ENCODE data around the gene PPP1R3A.

Gene PPP1R3A

DNA sequence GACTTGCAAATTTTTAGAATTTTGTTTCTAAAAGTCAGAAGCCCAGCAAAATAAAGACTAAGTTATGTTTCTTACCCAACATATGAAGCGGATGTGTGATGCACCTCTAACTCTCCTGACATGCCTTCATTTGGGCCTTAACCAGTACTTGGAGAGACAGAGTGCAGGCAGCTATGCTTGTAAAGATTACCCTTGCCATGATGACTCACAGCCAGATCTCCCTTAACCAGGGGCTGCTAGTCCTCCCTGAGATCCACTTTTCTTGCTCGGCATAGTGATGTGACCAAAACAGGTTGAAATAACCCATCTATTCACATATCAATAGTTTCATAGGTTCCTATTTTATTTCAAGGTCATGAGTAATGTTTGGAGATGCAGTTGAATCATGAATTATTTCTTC lies 43.6 kb downstream of the PPP1R3A start:
- Histone ChIP-seq H2AFZ (ENCODE audit: low read depth, low read length) (no peak overlapping the region), H3K27ac (ENCODE audit: low read length) (no peak overlapping the region), H3K4me3 (ENCODE audit: low read length) (no peak overlapping the region), H3K4me1 (ENCODE audit: low read length) (no peaks in the 10 kb centered on the region), H3K36me3 (replicated peaks; ENCODE audit: low read depth, low read length) (no peaks in the 10 kb centered on the region), H4K20me1 (ENCODE audit: insufficient read depth, low read length) (no peaks in the 10 kb centered on the region), H3K27me3 (ENCODE audit: low read depth, low read length) (no peaks in the 10 kb centered on the region), H3K4me2 (ENCODE audit: low read length) (no peak overlapping the region), H3K9ac (ENCODE audit: low read length) (no peak overlapping the region), H3K79me2 (ENCODE audit: low read length) (no peaks in the 10 kb centered on the region), H3K9me3 (ENCODE audit: insufficient read depth, low read length) (no peaks in the 10 kb centered on the region)
- TF ChIP-seq, protein P1, sequence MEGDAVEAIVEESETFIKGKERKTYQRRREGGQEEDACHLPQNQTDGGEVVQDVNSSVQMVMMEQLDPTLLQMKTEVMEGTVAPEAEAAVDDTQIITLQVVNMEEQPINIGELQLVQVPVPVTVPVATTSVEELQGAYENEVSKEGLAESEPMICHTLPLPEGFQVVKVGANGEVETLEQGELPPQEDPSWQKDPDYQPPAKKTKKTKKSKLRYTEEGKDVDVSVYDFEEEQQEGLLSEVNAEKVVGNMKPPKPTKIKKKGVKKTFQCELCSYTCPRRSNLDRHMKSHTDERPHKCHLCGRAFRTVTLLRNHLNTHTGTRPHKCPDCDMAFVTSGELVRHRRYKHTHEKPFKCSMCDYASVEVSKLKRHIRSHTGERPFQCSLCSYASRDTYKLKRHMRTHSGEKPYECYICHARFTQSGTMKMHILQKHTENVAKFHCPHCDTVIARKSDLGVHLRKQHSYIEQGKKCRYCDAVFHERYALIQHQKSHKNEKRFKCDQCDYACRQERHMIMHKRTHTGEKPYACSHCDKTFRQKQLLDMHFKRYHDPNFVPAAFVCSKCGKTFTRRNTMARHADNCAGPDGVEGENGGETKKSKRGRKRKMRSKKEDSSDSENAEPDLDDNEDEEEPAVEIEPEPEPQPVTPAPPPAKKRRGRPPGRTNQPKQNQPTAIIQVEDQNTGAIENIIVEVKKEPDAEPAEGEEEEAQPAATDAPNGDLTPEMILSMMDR (IDR thresholded peaks at IDR 0.05; ENCODE audit: low read depth, low read length): no peak
- no peak for TF ChIP-seq EZH2phosphoT487 (IDR thresholded peaks at IDR 0.05; ENCODE audit: low read depth)

DNA sequence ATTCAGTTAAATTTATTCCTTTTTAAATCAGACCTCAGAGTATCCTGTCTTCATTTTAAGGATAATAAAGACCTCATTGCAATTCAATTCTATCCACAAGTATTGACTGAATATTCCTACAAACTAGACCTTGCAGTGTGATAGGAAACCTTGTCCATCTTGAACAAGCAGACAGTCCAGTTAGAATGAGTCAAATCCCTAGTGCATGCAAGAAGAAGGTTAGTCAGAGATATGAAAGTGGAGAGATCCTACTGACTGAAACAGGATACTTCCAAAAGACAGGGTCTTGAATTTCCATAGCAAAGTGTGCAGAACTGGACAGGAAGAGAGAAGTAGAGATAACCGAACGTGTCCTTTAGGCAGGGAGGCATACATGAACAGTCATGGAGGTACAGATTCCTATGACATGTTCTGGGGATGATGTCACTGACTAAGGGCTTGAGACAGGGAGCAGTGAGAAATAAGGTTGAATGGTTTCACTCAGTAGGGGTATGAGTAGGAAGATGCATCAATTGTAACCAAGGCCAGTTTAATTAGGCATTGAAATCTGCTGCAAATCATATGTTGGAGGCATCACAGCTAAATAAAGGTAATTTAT lies 45.2 kb downstream of the PPP1R3A start:
- H2AFZ ChIP-seq (ENCODE audit: low read depth, low read length): no peak overlapping the region
- no peak overlapping the region for H3K27ac ChIP-seq (ENCODE audit: low read length)
- H3K79me2 ChIP-seq (ENCODE audit: low read length): no peaks in the 10 kb centered on the region
- no peaks in the 10 kb centered on the region for H4K20me1 ChIP-seq (ENCODE audit: insufficient read depth, low read length)
- no peaks in the 10 kb centered on the region for H3K9me3 ChIP-seq (ENCODE audit: insufficient read depth, low read length)
- no peak overlapping the region for H3K9ac ChIP-seq (ENCODE audit: low read length)
- H3K4me2 ChIP-seq (ENCODE audit: low read length): no peak overlapping the region
- TF ChIP-seq, protein P1 (IDR thresholded peaks at IDR 0.05; ENCODE audit: low read depth, low read length): no peak
- TF ChIP-seq EZH2phosphoT487 (IDR thresholded peaks at IDR 0.05; ENCODE audit: low read depth): no peak
- no peaks in the 10 kb centered on the region for H3K4me1 ChIP-seq (ENCODE audit: low read length)
- H3K27me3 ChIP-seq (ENCODE audit: low read depth, low read length): no peaks in the 10 kb centered on the region
- no peaks in the 10 kb centered on the region for H3K36me3 ChIP-seq (replicated peaks; ENCODE audit: low read depth, low read length)
- no peak overlapping the region for H3K4me3 ChIP-seq (ENCODE audit: low read length)

DNA sequence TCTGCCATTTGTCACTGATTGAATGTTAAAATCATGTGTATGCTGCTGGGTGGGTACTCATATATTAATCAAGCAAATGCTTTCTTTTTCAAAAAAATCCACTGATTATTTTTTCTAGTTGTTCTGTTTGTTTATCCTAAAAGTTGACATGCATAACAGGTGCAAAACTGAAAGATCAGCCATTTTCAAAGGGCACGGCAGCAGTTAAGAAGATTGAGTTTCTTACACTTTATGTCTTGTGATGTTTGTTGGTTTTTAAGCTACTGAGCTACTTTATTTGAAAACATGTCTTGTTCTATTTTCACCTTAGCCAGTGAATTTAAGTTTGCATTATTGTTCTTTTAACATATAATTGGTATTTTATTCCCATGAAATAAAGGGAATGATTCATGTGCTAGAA lies 45.8 kb downstream of the PPP1R3A start:
- Histone ChIP-seq H3K4me1 (ENCODE audit: low read length) (no peaks in the 10 kb centered on the region), H3K9me3 (ENCODE audit: insufficient read depth, low read length) (no peaks in the 10 kb centered on the region), H2AFZ (ENCODE audit: low read depth, low read length) (no peak overlapping the region), H3K4me3 (ENCODE audit: low read length) (no peak overlapping the region), H3K27ac (ENCODE audit: low read length) (no peak overlapping the region), H4K20me1 (ENCODE audit: insufficient read depth, low read length) (no peaks in the 10 kb centered on the region), H3K79me2 (ENCODE audit: low read length) (no peaks in the 10 kb centered on the region), H3K36me3 (replicated peaks; ENCODE audit: low read depth, low read length) (no peaks in the 10 kb centered on the region), H3K9ac (ENCODE audit: low read length) (no peak overlapping the region), H3K27me3 (ENCODE audit: low read depth, low read length) (no peaks in the 10 kb centered on the region), H3K4me2 (ENCODE audit: low read length) (no peak overlapping the region)
- TF ChIP-seq EZH2phosphoT487 (IDR thresholded peaks at IDR 0.05; ENCODE audit: low read depth): no peak
- TF ChIP-seq, protein P1 (IDR thresholded peaks at IDR 0.05; ENCODE audit: low read depth, low read length): no peak

DNA sequence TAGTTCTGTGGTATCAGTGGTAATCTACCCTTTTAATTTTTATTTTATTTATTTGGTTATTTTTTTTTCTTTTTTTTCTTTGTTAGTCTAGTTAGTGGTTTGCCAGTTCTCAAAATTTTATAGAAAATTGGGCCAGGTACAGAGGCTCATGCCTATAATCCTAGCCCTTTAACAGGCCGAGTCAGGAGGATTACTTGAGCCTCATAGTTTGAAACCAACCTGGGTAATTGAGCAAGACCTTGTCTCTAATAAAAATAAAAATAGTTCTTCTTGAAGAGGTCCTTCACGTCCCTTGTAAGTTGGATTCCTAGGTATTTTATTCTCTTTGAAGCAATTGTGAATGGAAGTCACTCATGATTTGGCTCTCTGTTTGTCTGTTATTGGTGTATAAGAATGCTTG lies 51.5 kb downstream of the PPP1R3A start:
- no peaks in the 10 kb centered on the region for H3K36me3 ChIP-seq (replicated peaks; ENCODE audit: low read depth, low read length)
- H3K9ac ChIP-seq (ENCODE audit: low read length): no peak overlapping the region
- H3K27ac ChIP-seq (ENCODE audit: low read length): no peak overlapping the region
- no peaks in the 10 kb centered on the region for H4K20me1 ChIP-seq (ENCODE audit: insufficient read depth, low read length)
- no peaks in the 10 kb centered on the region for H3K79me2 ChIP-seq (ENCODE audit: low read length)
- TF ChIP-seq EZH2phosphoT487 (IDR thresholded peaks at IDR 0.05; ENCODE audit: low read depth): no peak
- TF ChIP-seq, protein P1 (IDR thresholded peaks at IDR 0.05; ENCODE audit: low read depth, low read length): no peak
- no peak overlapping the region for H2AFZ ChIP-seq (ENCODE audit: low read depth, low read length)
- no peak overlapping the region for H3K4me2 ChIP-seq (ENCODE audit: low read length)
- no peaks in the 10 kb centered on the region for H3K27me3 ChIP-seq (ENCODE audit: low read depth, low read length)
- H3K9me3 ChIP-seq (ENCODE audit: insufficient read depth, low read length): no peaks in the 10 kb centered on the region
- no peak overlapping the region for H3K4me3 ChIP-seq (ENCODE audit: low read length)
- H3K4me1 ChIP-seq (ENCODE audit: low read length): no peaks in the 10 kb centered on the region
